Stimulated activated memory B cell treated with anti-CD40 and anti-IgM and Interleukin-4, amounts not matched to agents 10 μg/mL and 1 μg/mL and 100 μg/mL, for 72 hours (primary cell): Measurements from ENCODE around the gene HECTD2.
A peak's percentile ranks its signal among the peaks of the same experiment; 100 is the strongest.
"Not testable (repeated sequence)": the region's sequence is repeated elsewhere in the genome, so short reads cannot be mapped to it uniquely, and the experiment has no call there.

Source experiments
- ATAC-seq: fragments of 150-1000 bp; cut with Tn5 transposase; 2 replicates; pipeline ENCODE4 v1.10.0; 2021
- H3K27ac Mint-ChIP-seq: one replicate; pipeline ENCODE4 v1.8.0; 2022; ENCODE audit warnings: mild to moderate bottlenecking, mixed read lengths
- H3K27me3 Mint-ChIP-seq: one replicate; pipeline ENCODE4 v1.8.0; 2022; ENCODE audit warnings: mixed read lengths
- H3K36me3 Mint-ChIP-seq: one replicate; pipeline ENCODE4 v1.8.0; 2022; ENCODE audit warnings: mixed read lengths
- H3K4me1 Mint-ChIP-seq: one replicate; pipeline ENCODE4 v1.8.0; 2022; ENCODE audit warnings: mixed read lengths
- H3K4me3 Mint-ChIP-seq: one replicate; pipeline ENCODE4 v1.8.0; 2022; ENCODE audit warnings: mild to moderate bottlenecking, moderate library complexity, mixed read lengths
- H3K9me3 Mint-ChIP-seq: one replicate; pipeline ENCODE4 v1.8.0; 2022; ENCODE audit warnings: mixed read lengths

Gene HECTD2

DNA sequence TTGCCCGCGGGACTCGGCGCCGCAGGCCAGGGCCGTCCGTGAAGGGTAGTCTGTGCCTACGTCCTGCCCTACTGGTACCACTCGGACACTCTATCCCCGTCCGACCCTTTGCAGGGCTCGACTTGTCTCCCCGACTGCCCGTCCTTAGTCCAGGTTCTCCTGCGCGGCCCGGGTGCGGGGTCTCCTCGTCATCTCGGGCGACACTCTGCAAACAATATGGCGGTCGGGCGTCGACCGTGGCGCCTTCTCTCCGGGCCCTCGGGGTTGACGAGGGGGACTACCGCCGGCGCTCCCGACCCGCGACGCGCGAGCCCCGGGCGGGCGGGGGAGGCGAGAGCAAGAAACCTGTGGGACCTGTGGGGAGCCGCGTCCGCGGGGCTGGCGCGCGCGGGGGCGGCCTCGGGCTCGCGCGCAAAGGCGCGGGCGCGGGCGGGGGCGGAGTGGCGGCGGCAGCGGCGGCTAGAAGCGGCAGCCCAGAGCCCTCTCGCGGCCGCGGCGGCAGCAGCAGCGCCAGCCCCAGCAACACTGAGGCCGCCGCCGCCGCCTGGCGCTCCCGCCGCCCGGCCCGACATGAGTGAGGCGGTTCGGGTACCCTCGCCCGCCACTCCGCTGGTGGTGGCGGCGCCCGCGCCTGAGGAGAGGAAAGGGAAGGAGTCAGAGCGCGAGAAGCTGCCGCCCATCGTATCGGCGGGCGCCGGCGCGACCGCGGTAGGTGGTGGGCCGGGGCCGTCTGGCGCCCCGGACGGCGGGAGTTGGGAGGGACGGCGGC is at the start of gene HECTD2:
Gene HECTD2 (plus strand): TSS at position 476 of the 769 bp plus-strand sequence. CDS start 95 bp downstream, at position 571.
- Mint-ChIP-seq H3K9me3 (no peaks in the 10 kb centered on the region), H3K27me3 (no peaks in the 10 kb centered on the region), H3K4me1 (no peaks in the 10 kb centered on the region), H3K36me3 (no peaks in the 10 kb centered on the region), H3K4me3 (peak within 1 kb of the TSS; percentile 84), H3K27ac (peak within 1 kb of the TSS; percentile 90)
- ATAC-seq = peak; percentile 92

DNA sequence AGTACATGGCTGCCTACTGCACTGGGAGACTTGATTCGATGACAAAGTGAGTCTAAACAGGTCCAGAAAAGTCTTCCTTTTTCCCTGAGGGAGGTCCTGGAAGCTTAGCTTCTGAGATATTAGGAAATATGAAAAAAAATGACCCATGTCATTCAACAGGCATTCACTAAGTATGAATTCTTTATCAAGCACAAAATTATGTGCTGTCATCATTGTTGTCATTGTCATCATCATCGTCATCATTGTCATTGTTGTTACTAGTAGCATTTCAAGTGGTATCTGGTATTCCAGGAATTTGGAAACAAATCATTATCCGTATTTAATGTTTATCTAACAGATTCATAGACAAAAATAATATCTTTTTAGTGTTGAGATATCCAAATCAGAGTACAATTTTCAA is 49.7 kb upstream of the HECTD2 start:
- ATAC-seq = no peak
- no peak overlapping the region for H3K27ac Mint-ChIP-seq
- peaks cover 68% of the 10 kb centered on the region for H3K27me3 Mint-ChIP-seq
- H3K4me3 Mint-ChIP-seq = no peak overlapping the region
- H3K4me1 Mint-ChIP-seq = no peaks in the 10 kb centered on the region
- H3K9me3 Mint-ChIP-seq = peaks cover 4% of the 10 kb centered on the region
- H3K36me3 Mint-ChIP-seq = no peaks in the 10 kb centered on the region

DNA sequence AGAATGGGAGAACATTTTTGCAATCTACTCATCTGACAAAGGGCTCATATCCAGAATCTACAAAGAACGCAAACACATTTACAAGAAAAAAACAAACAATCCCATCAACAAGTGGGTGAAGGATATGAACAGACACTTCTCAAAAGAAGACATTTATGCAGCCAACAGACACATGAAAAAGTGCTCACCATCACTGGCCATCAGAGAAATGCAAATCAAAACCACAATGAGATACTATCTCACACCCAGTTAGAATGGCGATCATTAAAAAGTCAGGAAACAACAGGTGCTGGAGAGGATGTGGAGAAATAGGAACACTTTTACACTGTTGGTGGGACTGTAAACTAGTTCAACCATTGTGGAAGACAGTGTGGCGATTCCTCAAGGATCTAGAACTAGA is 44.6 kb upstream of the HECTD2 start:
- H3K27ac Mint-ChIP-seq, H3K36me3 Mint-ChIP-seq, H3K4me1 Mint-ChIP-seq, H3K4me3 Mint-ChIP-seq, H3K9me3 Mint-ChIP-seq, ATAC-seq: not testable (repeated sequence)
- H3K27me3 Mint-ChIP-seq = peaks cover 63% of the 10 kb centered on the region

GRCh38 chr10:91366704-91367103 is 43.4 kb upstream of the HECTD2 start:
- ATAC-seq = no peak
- Mint-ChIP-seq H3K9me3 (peaks cover 4% of the 10 kb centered on the region), H3K27ac (no peak overlapping the region)

DNA sequence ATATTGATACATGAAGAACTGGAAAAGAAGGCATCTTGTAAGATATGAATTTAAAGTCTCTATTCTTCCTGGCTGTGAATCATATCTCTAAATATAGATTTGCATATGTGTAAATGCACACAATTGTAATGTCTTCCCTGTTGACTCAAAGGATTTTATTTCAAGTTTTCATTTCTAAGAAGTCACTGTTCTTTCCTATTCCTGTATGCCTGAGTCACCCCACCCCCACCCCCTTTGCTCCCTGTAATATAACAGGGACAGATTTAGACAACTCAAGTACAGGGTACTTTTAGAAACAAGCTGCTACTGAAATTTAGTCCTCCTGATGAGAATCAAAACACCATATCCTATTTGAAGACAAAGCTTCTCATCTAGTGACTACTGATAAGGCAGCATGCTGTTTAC is 43.0 kb upstream of the HECTD2 start:
- no peaks in the 10 kb centered on the region for H3K36me3 Mint-ChIP-seq
- no peak for ATAC-seq
- no peak overlapping the region for H3K27ac Mint-ChIP-seq
- H3K4me1 Mint-ChIP-seq = no peaks in the 10 kb centered on the region
- H3K4me3 Mint-ChIP-seq = no peak overlapping the region
- peaks cover 4% of the 10 kb centered on the region for H3K9me3 Mint-ChIP-seq
- peaks cover 56% of the 10 kb centered on the region for H3K27me3 Mint-ChIP-seq

More at GRCh38 chr10:91366704-91367103, 43.4 kb upstream of the HECTD2 start:
- Mint-ChIP-seq H3K36me3 (no peaks in the 10 kb centered on the region), H3K27me3 (peaks cover 60% of the 10 kb centered on the region), H3K4me3 (no peak overlapping the region), H3K4me1 (no peaks in the 10 kb centered on the region)

DNA sequence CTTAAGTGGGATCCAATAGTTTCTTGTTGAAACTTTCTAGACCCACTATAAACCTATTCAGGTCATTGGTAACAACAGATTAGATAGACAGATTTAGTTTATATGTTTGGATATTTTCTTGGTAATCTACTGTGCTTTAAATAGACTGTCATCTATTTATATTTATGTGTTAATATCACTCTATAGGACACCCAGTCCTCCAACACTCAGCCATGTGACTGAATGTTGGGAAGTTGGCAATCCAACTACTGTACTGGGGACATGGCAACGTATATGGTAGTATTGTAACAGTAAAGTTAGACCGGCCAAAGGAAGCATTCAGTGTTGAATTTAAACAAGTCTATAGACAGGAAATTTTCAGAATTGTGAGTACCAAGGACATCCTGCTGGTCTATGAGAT is 42.6 kb upstream of the HECTD2 start:
- Mint-ChIP-seq H3K9me3 (no peaks in the 10 kb centered on the region), H3K27ac (no peak overlapping the region), H3K4me1 (no peaks in the 10 kb centered on the region), H3K27me3 (peaks cover 52% of the 10 kb centered on the region), H3K36me3 (no peaks in the 10 kb centered on the region), H3K4me3 (no peak overlapping the region)
- ATAC-seq = no peak

DNA sequence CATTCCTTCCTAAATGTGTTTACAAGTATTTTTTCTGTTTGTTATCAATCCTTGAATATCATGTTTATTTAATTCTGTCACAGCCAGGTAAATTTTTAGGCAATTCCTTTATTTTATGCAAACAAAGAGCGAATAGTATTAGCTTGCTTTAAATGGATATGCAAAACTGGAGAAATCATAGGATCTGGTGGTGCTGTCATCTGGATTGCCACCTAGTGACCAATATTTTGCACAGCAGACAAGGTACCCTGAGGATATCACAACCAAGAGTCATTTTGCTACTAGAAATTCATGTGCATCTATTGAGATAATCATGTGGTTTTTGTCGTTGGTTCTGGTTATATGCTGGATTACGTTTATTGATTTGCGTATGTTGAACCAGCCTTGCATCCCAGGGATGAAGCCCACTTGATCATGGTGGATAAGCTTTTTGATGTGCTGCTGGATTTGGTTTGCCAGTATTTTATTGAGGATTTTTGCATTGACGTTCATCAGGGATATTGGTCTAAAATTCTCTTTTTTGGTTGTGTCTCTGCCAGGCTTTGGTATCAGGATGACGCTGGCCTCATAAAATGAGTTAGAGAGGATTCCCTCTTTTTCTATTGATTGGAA is 40.1 kb upstream of the HECTD2 start:
- peaks cover 12% of the 10 kb centered on the region for H3K9me3 Mint-ChIP-seq
- not testable (repeated sequence) for H3K4me1 Mint-ChIP-seq, H3K4me3 Mint-ChIP-seq, H3K36me3 Mint-ChIP-seq, H3K27ac Mint-ChIP-seq, ATAC-seq
- peaks cover 33% of the 10 kb centered on the region for H3K27me3 Mint-ChIP-seq

DNA sequence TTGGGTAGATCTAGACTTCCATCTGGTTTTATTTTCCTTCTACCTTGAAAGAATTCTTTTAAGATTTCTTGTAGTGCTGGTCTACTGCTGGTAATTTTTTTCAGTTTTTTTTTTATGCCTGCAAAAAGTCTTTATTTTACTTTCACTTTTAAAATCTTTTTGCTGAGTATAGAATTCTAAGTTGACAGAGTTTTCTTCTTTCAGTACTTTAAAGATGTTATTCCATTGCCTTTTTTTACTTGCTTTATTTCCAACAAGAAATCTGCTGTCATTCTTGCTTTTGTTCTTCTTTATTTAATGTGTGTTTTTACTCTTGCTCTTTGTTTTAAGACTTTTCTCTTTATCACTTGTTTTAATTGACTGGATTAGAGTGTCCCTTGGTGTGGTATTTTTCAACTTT is 36.1 kb upstream of the HECTD2 start:
- ATAC-seq = no peak
- Mint-ChIP-seq H3K9me3 (peaks cover 24% of the 10 kb centered on the region), H3K4me1 (no peaks in the 10 kb centered on the region), H3K4me3 (no peak overlapping the region), H3K27me3 (peaks cover 31% of the 10 kb centered on the region), H3K36me3 (no peaks in the 10 kb centered on the region), H3K27ac (no peak overlapping the region)

- Mint-ChIP-seq H3K4me3 (no peak overlapping the region), H3K9me3 (peaks cover 24% of the 10 kb centered on the region)
- no peak for ATAC-seq
These were observed 32.1 kb upstream of the HECTD2 start for GRCh38 chr10:91378061-91378460.

GRCh38 chr10:91380873-91381256 is 29.3 kb upstream of the HECTD2 start:
- Mint-ChIP-seq H3K9me3 (peaks cover 7% of the 10 kb centered on the region), H3K4me3 (no peak overlapping the region), H3K36me3 (no peaks in the 10 kb centered on the region), H3K4me1 (no peaks in the 10 kb centered on the region), H3K27ac (no peak overlapping the region), H3K27me3 (peaks cover 10% of the 10 kb centered on the region)
- no peak for ATAC-seq

More at GRCh38 chr10:91378061-91378460, 32.1 kb upstream of the HECTD2 start:
- Mint-ChIP-seq H3K36me3 (no peaks in the 10 kb centered on the region), H3K4me1 (no peaks in the 10 kb centered on the region), H3K27ac (no peak overlapping the region), H3K27me3 (peaks cover 10% of the 10 kb centered on the region)

- H3K9me3 Mint-ChIP-seq = peaks cover 5% of the 10 kb centered on the region
These were observed 28.8 kb upstream of the HECTD2 start for GRCh38 chr10:91381257-91381891.

DNA sequence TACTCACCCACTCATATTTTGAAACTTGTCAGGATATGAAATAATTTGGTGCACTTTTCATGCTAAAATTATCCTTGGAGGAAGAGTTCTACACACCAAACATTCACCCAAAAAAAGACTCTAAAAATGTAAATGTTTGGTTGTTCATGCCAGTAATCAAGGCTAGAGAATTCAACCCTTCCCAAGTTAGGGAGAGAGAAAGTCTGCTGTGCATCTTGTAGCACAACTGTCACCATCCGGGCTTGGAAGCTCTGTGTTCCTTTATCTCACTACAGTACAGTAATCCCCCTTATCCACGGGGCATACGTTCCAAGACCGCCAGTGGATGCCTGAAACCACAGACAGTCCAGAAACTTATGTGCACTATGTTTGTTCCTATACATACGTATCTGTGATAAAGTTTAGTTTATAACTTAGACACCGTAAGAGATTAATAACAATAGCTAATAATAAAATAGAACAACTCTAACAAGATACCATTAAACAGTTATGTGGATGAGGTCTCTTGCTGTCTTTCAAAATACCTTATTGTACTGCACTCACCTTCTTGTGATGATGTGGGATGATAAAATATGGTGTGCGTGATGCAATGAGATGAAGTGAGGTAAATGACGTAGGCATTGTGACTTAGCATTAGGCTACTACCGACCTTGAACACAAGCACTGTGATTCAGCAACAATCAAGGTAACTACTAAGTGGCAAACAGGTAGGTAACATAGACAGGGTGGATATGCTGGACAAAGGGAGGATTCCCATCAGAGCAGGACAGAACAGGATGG is 24.6 kb upstream of the HECTD2 start:
- Mint-ChIP-seq H3K36me3 (no peaks in the 10 kb centered on the region), H3K27me3 (peaks cover 19% of the 10 kb centered on the region), H3K4me3 (no peak overlapping the region), H3K4me1 (no peaks in the 10 kb centered on the region), H3K9me3 (no peaks in the 10 kb centered on the region), H3K27ac (no peak overlapping the region)
- ATAC-seq = no peak

More at GRCh38 chr10:91381257-91381891, 28.8 kb upstream of the HECTD2 start:
- no peak for ATAC-seq
- peaks cover 10% of the 10 kb centered on the region for H3K27me3 Mint-ChIP-seq
- H3K27ac Mint-ChIP-seq = no peak overlapping the region
- no peaks in the 10 kb centered on the region for H3K4me1 Mint-ChIP-seq
- H3K4me3 Mint-ChIP-seq = no peak overlapping the region
- no peaks in the 10 kb centered on the region for H3K36me3 Mint-ChIP-seq

- Mint-ChIP-seq H3K27ac (no peak overlapping the region), H3K9me3 (no peaks in the 10 kb centered on the region), H3K27me3 (peaks cover 26% of the 10 kb centered on the region), H3K36me3 (no peaks in the 10 kb centered on the region), H3K4me3 (no peak overlapping the region), H3K4me1 (no peaks in the 10 kb centered on the region)
- ATAC-seq = peak; percentile 78
These were observed 20.3 kb upstream of the HECTD2 start for GRCh38 chr10:91389636-91390512.

GRCh38 chr10:91390513-91390825 is 19.7 kb upstream of the HECTD2 start:
- H3K27ac Mint-ChIP-seq, ATAC-seq, H3K4me3 Mint-ChIP-seq, H3K36me3 Mint-ChIP-seq, H3K4me1 Mint-ChIP-seq, H3K9me3 Mint-ChIP-seq: not testable (repeated sequence)
- H3K27me3 Mint-ChIP-seq = peaks cover 26% of the 10 kb centered on the region
